ENCODE data around the gene ATF2. TPM values are rescaled to one million over a fixed set of nuclear protein-coding genes. Genes with fewer than 3 reads are reported as not detected.

The ATF2 gene
- total and polyA plus RNA-seq, 2 of the 8 experiments (the other 6 are each of a cell fraction or from before 2014, with no cell fraction given): 31.2 to 46.5 TPM

- H3K4ac ChIP-seq (replicated peaks; ENCODE audit: insufficient read length, low read depth, low read length): no peak overlapping the region
- H3K9me3 ChIP-seq (ENCODE audit: insufficient read depth in 2 of 2, low read depth in 1 of 2, low read length in 1 of 2): no peaks in the 10 kb centered on the region
- no peaks in the 10 kb centered on the region for H4K20me1 ChIP-seq (replicated peaks in 1 of 2; ENCODE audit: control insufficient read depth in 1 of 2, insufficient read depth in 2 of 2, low read length in 2 of 2)
- H4K5ac ChIP-seq (ENCODE audit: insufficient read length, low read depth, low read length): no peak overlapping the region
- no peak overlapping the region for H2BK120ac ChIP-seq (replicated peaks; ENCODE audit: low read depth, low read length)
- H3K14ac ChIP-seq (ENCODE audit: insufficient read length): no peak overlapping the region
- H4K8ac ChIP-seq (ENCODE audit: extremely low read depth, insufficient read depth, low read length): no peak overlapping the region
- CTCF ChIA-PET (ENCODE audit: partially characterized antibody): interaction anchor here (1.1 to 2.7 kb wide), 5 partner anchors 8 to 350 kb away, joined by 3 to 16 read pairs (median 4); no protein-coding TSS in a partner anchor
- H2BK12ac ChIP-seq (ENCODE audit: low read depth, low read length): no peak overlapping the region
- H2AK5ac ChIP-seq (ENCODE audit: low read depth, low read length): no peak overlapping the region
- H3K4me2 ChIP-seq (ENCODE audit: insufficient read depth in 1 of 2, low read depth in 2 of 2, low read length in 2 of 2): no peak overlapping the region
- TF ChIP-seq ASH2L (IDR thresholded peaks at IDR 0.05; ENCODE audit: low read length): no peak
- TF ChIP-seq GTF2F1 (IDR thresholded peaks at IDR 0.05; ENCODE audit: borderline replicate concordance, low read depth, low read length): no peak
- no peak for TF ChIP-seq RAD21 (IDR thresholded peaks at IDR 0.05 in 1 of 2, conservative IDR thresholded peaks at IDR 0.05 in 1 of 2; ENCODE audit: low read depth in 2 of 2, low read length in 2 of 2)
- no peak for TF ChIP-seq GABPA (IDR thresholded peaks at IDR 0.05; ENCODE audit: borderline replicate concordance, insufficient read depth, low read length)
- no peak for TF ChIP-seq RNF2 (IDR thresholded peaks at IDR 0.05; ENCODE audit: borderline replicate concordance, low read depth, low read length, missing control alignments, poor library complexity, severe bottlenecking)
- no peak for TF ChIP-seq EZH2 (IDR thresholded peaks at IDR 0.05; ENCODE audit: low read depth, low read length, severe bottlenecking)
- TF ChIP-seq E2F6 (IDR thresholded peaks at IDR 0.05): no peak
- TF ChIP-seq CHD1 (IDR thresholded peaks at IDR 0.05; ENCODE audit: low read depth, low read length): no peak
- TF ChIP-seq FOSL1 (IDR thresholded peaks at IDR 0.05; ENCODE audit: insufficient read depth, low read depth, low read length): no peak
- no peak for TF ChIP-seq ATF3 (IDR thresholded peaks at IDR 0.05; ENCODE audit: insufficient read depth, low read depth, low read length)
- H3K9ac ChIP-seq (replicated peaks in 1 of 4; ENCODE audit: extremely low read depth in 1 of 4, low read depth in 3 of 4, low read length in 3 of 4): no peak overlapping the region
- no peak overlapping the region for H3K18ac ChIP-seq (ENCODE audit: extremely low read depth, low read length)
- H3K23ac ChIP-seq (ENCODE audit: insufficient read length): no peak overlapping the region
- FAIRE-seq: no peak
- POLR2A ChIA-PET (ENCODE audit: partially characterized antibody): interaction anchor here (1.4 kb wide), 1 partner anchor 34 kb away, joined by 4 read pairs; the partner anchor contains the start of gene CHN1
- H3K4me1 ChIP-seq (replicated peaks in 1 of 4; ENCODE audit: control insufficient read depth in 3 of 4, insufficient read depth in 4 of 4, low read length in 3 of 4): no peaks in the 10 kb centered on the region
- no peak overlapping the region for H2AFZ ChIP-seq (ENCODE audit: low read length)
- no peaks in the 10 kb centered on the region for H3K27me3 ChIP-seq (replicated peaks in 1 of 4; ENCODE audit: control insufficient read depth in 3 of 4, extremely low read depth in 1 of 4, insufficient read depth in 3 of 4, low read length in 3 of 4)
- no peak for DNase-seq (ENCODE audit: low read depth in 1 of 2, low spot score in 2 of 2)
- H3K27ac ChIP-seq (ENCODE audit: low read depth, low read length): no peak overlapping the region
- H4K91ac ChIP-seq (replicated peaks; ENCODE audit: insufficient read length, low read length): no peak overlapping the region
- no peak overlapping the region for H2BK15ac ChIP-seq (ENCODE audit: low read length)
- H3K56ac ChIP-seq (replicated peaks; ENCODE audit: insufficient read length, low read depth, low read length): no peak overlapping the region
- no peaks in the 10 kb centered on the region for H3K23me2 ChIP-seq (ENCODE audit: low read depth, low read length)
- no peak overlapping the region for H2BK5ac ChIP-seq (ENCODE audit: low read depth, low read length)
- H3K4me3 ChIP-seq (ENCODE audit: extremely low read depth in 1 of 4, insufficient read depth in 2 of 4, low read depth in 3 of 4, low read length in 4 of 4): no peak overlapping the region
- H3K79me2 ChIP-seq (ENCODE audit: control insufficient read depth in 1 of 2, insufficient read depth in 2 of 2, low read length in 2 of 2): no peaks in the 10 kb centered on the region
- no peaks in the 10 kb centered on the region for H3K36me3 ChIP-seq (ENCODE audit: control insufficient read depth in 2 of 4, insufficient read depth in 4 of 4, low read length in 3 of 4)
- no peaks in the 10 kb centered on the region for H3K79me1 ChIP-seq (ENCODE audit: low read depth, low read length)
- H2BK20ac ChIP-seq (ENCODE audit: low read length): no peak overlapping the region
- WGBS, 2 experiments (ENCODE audit: extremely low coverage in 1 of 2, insufficient coverage in 1 of 2, insufficient read length in 1 of 2, insufficient replicate concordance in 2 of 2, low coverage in 1 of 2, low lambda C conversion rate in 2 of 2, missing lambda C conversion rate in 1 of 2): 86% methylated on average over 5 of the region's 5 CpGs; no CpG with 5 or more reads in 1 of the 2 experiments
These were observed 129.0 kb downstream of the ATF2 start for GRCh38 chr2:175039031-175039430.
